Body of pancreas (tissue), 4 donors: ENCODE results near the gene CORO1C. TPM values are rescaled to one million over a fixed set of nuclear protein-coding genes. Genes with fewer than 3 reads are reported as not detected.

Source experiments
- ATAC-seq: fragments of 150-250 bp; one replicate; pipeline ENCODE4 v1.9.1; 2016
- DNase-seq, 4 donors: peaks; one replicate each; pipeline ENCODE4 v3.0.0-alpha.2; 2019
- H3K27ac ChIP-seq, 4 donors: fragments of 200-600 bp; sonication (generic); 1 replicate in 3 of 4; 2 replicates in 1 of 4; pipeline versions ENCODE4 v1.5.1 to v1.6.1; 2016 to 2019; ENCODE audit warnings: mild to moderate bottlenecking in 1 of 4, mixed read lengths in 1 of 4, moderate library complexity in 1 of 4
- H3K27me3 ChIP-seq, 2 donors: fragments of 200-600 bp; sonication (generic); one replicate each; pipeline ENCODE4 v1.6.0; 2016; ENCODE audit warnings: mild to moderate bottlenecking in 1 of 2
- H3K36me3 ChIP-seq, 2 donors: fragments of 200-600 bp; sonication (generic); replicated peaks in 1 of 2; 2 replicates each; pipeline ENCODE4 v1.5.1; 2016; ENCODE audit warnings: low read depth in 2 of 2; ENCODE audit not compliant: insufficient read depth in 1 of 2
- H3K4me1 ChIP-seq: fragments of 200-600 bp; sonication (generic); one replicate; pipeline ENCODE4 v1.6.0; 2016
- H3K4me3 ChIP-seq, 2 donors: fragments of 200-600 bp; sonication (generic); 1 replicate in 1 of 2; 2 replicates in 1 of 2; pipeline ENCODE4 v1.5.1; 2016 to 2019
- H3K9me3 ChIP-seq, 3 donors: fragments of 200-600 bp; sonication (generic); 1 replicate in 2 of 3; 2 replicates in 1 of 3; pipeline ENCODE4 v1.5.1; 2016
- POLR2A ChIP-seq, 3 donors: fragments of 450-650 bp; IDR thresholded peaks; one replicate each; pipeline ENCODE4 v1.6.1; 2016; ENCODE audit warnings: antibody characterized with exemption in 3 of 3, mild to moderate bottlenecking in 2 of 3
- WGBS, 2 donors: methylation state at CpG; one replicate each; pipeline ENCODE4 v1.1.5; 2017; 5-methylcytosine and 5-hydroxymethylcytosine counted together
- intact Hi-C: fragments of 100-400 bp; cut with DNase I; formaldehyde crosslinking; loops from one replicate; pipeline ENCODE4 v1.15.1; 2023
- total RNA-seq, 2 donors: library from RNA; depleted of rRNA; stranded (reverse); fragments of >200 nt; gene quantifications; one replicate each; pipeline ENCODE4 v1.1.0, GENCODE V29; 2016
- TF ChIP-seq, protein P1 (sequence below), 7 experiments: fragments of 450-650 bp in 4 of 7; fragments of 200-600 bp in 3 of 7; sonication (generic) in 3 of 7; IDR thresholded peaks; one replicate each; pipeline ENCODE4 v1.5.1; 2016 to 2019; ENCODE audit warnings: antibody characterized with exemption in 7 of 7

CORO1C gene
- total RNA-seq, 2 donors from 2014 or later: 26.7 to 27.4 TPM

GRCh38 chr12:108599948-108600701 is 131.2 kb downstream of the CORO1C start:
- 61 to 75% methylated on average over 9 to 10 of the region's 10 CpGs for WGBS, 2 donors

DNA sequence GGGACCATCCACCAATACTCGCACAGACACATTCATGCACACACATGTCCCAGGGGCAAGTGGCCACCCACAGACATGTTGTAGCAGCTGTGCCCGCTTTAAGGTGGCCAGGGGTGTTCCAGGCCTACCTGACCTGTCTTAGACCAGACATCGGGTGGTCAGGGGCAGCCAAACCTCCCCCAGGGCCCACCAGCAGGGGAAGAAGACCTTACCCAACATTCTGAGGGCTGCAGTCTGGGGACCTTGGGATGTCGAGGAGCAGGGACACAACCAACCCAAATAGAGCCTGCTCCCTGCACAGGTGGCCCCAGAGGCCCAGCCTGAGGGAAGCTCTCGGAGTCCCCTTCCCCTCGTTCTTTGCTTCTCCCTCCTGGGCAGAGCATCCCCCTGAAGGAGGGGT is 131.8 kb downstream of the CORO1C start:
- TF ChIP-seq, protein P1, sequence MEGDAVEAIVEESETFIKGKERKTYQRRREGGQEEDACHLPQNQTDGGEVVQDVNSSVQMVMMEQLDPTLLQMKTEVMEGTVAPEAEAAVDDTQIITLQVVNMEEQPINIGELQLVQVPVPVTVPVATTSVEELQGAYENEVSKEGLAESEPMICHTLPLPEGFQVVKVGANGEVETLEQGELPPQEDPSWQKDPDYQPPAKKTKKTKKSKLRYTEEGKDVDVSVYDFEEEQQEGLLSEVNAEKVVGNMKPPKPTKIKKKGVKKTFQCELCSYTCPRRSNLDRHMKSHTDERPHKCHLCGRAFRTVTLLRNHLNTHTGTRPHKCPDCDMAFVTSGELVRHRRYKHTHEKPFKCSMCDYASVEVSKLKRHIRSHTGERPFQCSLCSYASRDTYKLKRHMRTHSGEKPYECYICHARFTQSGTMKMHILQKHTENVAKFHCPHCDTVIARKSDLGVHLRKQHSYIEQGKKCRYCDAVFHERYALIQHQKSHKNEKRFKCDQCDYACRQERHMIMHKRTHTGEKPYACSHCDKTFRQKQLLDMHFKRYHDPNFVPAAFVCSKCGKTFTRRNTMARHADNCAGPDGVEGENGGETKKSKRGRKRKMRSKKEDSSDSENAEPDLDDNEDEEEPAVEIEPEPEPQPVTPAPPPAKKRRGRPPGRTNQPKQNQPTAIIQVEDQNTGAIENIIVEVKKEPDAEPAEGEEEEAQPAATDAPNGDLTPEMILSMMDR (IDR thresholded peaks at IDR 0.05): no peak
- TF ChIP-seq POLR2A (IDR thresholded peaks at IDR 0.05): no peak
- Histone ChIP-seq H3K27me3 (no peaks in the 10 kb centered on the region), H3K4me3 (no peak overlapping the region), H3K4me1 (no peaks in the 10 kb centered on the region), H3K9me3 (no peaks in the 10 kb centered on the region), H3K27ac (no peak overlapping the region), H3K36me3 (no peaks in the 10 kb centered on the region)
- intact Hi-C loops: no loop called here
- ATAC-seq: no peak
- WGBS, 2 donors: 20 to 55% methylated on average over 1 to 6 of the region's 6 CpGs
- no peak for DNase-seq

More at GRCh38 chr12:108599948-108600701, 131.2 kb downstream of the CORO1C start:
- Histone ChIP-seq H3K27ac (no peak overlapping the region), H3K4me1 (no peaks in the 10 kb centered on the region), H3K4me3 (no peak overlapping the region), H3K9me3 (no peaks in the 10 kb centered on the region), H3K36me3 (no peaks in the 10 kb centered on the region), H3K27me3 (no peaks in the 10 kb centered on the region)
- DNase-seq: no peak
- no peak for TF ChIP-seq POLR2A (IDR thresholded peaks at IDR 0.05)
- TF ChIP-seq, protein P1 (IDR thresholded peaks at IDR 0.05): no peak
- intact Hi-C loops: no loop called here
- ATAC-seq: no peak

GRCh38 chr12:108598553-108599250 is 132.6 kb downstream of the CORO1C start:
- Histone ChIP-seq H3K4me3 (no peak overlapping the region), H3K4me1 (no peaks in the 10 kb centered on the region), H3K9me3 (no peaks in the 10 kb centered on the region), H3K27ac (no peak overlapping the region), H3K36me3 (no peaks in the 10 kb centered on the region), H3K27me3 (no peaks in the 10 kb centered on the region)
- ATAC-seq (no peak), DNase-seq (no peak)
- no peak for TF ChIP-seq POLR2A (IDR thresholded peaks at IDR 0.05)
- TF ChIP-seq, protein P1 (IDR thresholded peaks at IDR 0.05): no peak
- intact Hi-C loops: no loop called here
- 70 to 76% methylated on average over 11 of the region's 11 CpGs for WGBS, 2 donors

GRCh38 chr12:108597559-108598471 is 133.5 kb downstream of the CORO1C start, which contains the start of gene TMEM119:
TMEM119 (minus strand) TSS chr12:108598084; CDS start chr12:108592383, 5,701 bp downstream.
- DNase-seq (peak in 1 of 4 donors; percentile 20), ATAC-seq (peak; percentile 22)
- Histone ChIP-seq H3K36me3 (no peaks in the 10 kb centered on the region), H3K9me3 (no peaks in the 10 kb centered on the region), H3K27ac (no peak within 1 kb of the TSS), H3K4me3 (no peak within 1 kb of the TSS), H3K27me3 (no peaks in the 10 kb centered on the region), H3K4me1 (no peaks in the 10 kb centered on the region)
- TF ChIP-seq, protein P1 (IDR thresholded peaks at IDR 0.05): no peak
- TF ChIP-seq POLR2A (IDR thresholded peaks at IDR 0.05): no peak
- intact Hi-C loops: no loop called here
- 30 to 62% methylated on average over 7 to 27 of the region's 27 CpGs for WGBS, 2 donors
